K562 (cell line): ENCODE results near the gene TRMT2A. TPM values are rescaled to one million over a fixed set of nuclear protein-coding genes. Genes with fewer than 3 reads are reported as not detected.

Experiments used
- JUNB ChIP-seq: fragments of 450-650 bp; formaldehyde crosslinking; conservative IDR thresholded peaks from 2 replicates; pipeline ENCODE4 v1.4.0; 2020; ENCODE audit warnings: mild to moderate bottlenecking
- PYGO2 ChIP-seq: fragments of 450-650 bp; IDR thresholded peaks from 2 replicates; pipeline ENCODE4 v1.6.1; 2016; ENCODE audit warnings: mild to moderate bottlenecking, missing genetic modification characterization, moderate library complexity, missing compliant biosample characterization
- SREBF2 ChIP-seq: sonication (generic); formaldehyde crosslinking; IDR thresholded peaks from 2 replicates; pipeline ENCODE4 v1.4.0; 2020; ENCODE audit warnings: mild to moderate bottlenecking, missing genetic modification reagents
- ZBTB17 ChIP-seq: fragments of 450-650 bp; formaldehyde crosslinking; IDR thresholded peaks from 2 replicates; pipeline ENCODE4 v1.4.0; 2020; ENCODE audit warnings: mild to moderate bottlenecking
- ZNF76 ChIP-seq: fragments of 250-450 bp; sonication (Bioruptor Pico); IDR thresholded peaks from 2 replicates; pipeline ENCODE4 v1.4.0; 2020; ENCODE audit warnings: mild to moderate bottlenecking, moderate library complexity, borderline replicate concordance
- ZNF780A ChIP-seq: fragments of 250-450 bp; sonication (Bioruptor Pico); IDR thresholded peaks from 2 replicates; pipeline ENCODE4 v1.5.0; 2021; ENCODE audit warnings: mild to moderate bottlenecking
- polyA plus RNA-seq, 8 experiments: library from polyadenylated mRNA; depleted of rRNA in 4 of 8; stranded (reverse) in 5 of 8; unstranded in 3 of 8; fragments of >200 nt; fragmentation: Nextera tagmentation in 2 of 8; fragmentation: Illumina TruSeq in 1 of 8; extraction: Ambion mirVana in 2 of 8; extraction: Trizol in 1 of 8; gene quantifications; 2 replicates each; pipeline versions ENCODE4 v1.2.1 to v1.2.3, GENCODE V29; 2011 to 2014; ENCODE audit warnings: inconsistent platforms in 1 of 8, missing spikeins in 1 of 8
- total RNA-seq, 7 experiments: library from RNA; depleted of rRNA in 6 of 7; stranded (reverse); fragments of >200 nt in 6 of 7; fragmentation: Illumina TruSeq in 2 of 7; extraction: Trizol in 2 of 7; gene quantifications; 2 replicates each; pipeline versions ENCODE4 v1.2.1 to v1.2.3, GENCODE V29; 2011 to 2021; ENCODE audit warnings: low replicate concordance in 1 of 7
- TF ChIP-seq, protein P1 (sequence below): sonication (generic); formaldehyde crosslinking; IDR thresholded peaks from 2 replicates; pipeline ENCODE4 v1.8.1; 2023; ENCODE audit warnings: missing genetic modification reagents, mild to moderate bottlenecking, borderline replicate concordance
- TF ChIP-seq, protein P2 (sequence below): sonication (generic); formaldehyde crosslinking; IDR thresholded peaks from 2 replicates; pipeline ENCODE4 v1.8.1; 2022; ENCODE audit warnings: missing genetic modification reagents
- TF ChIP-seq, protein P3 (sequence below): fragments of 250-450 bp; sonication (Bioruptor Pico); IDR thresholded peaks from 2 replicates; pipeline ENCODE4 v1.8.0; 2021; ENCODE audit warnings: borderline replicate concordance, mild to moderate bottlenecking, moderate library complexity; ENCODE audit not compliant: poor library complexity, severe bottlenecking
- TF ChIP-seq, protein P4 (sequence below): IDR thresholded peaks from 3 replicates; pipeline ENCODE4 v1.6.1; 2011; ENCODE audit warnings: borderline replicate concordance, mild to moderate bottlenecking, moderate library complexity; ENCODE audit not compliant: insufficient read length; ENCODE audit errors: extremely low read depth
- TF ChIP-seq, protein P5 (sequence below): sonication (generic); formaldehyde crosslinking; IDR thresholded peaks from 2 replicates; pipeline ENCODE4 v1.9.0; 2022; ENCODE audit warnings: mild to moderate bottlenecking, missing genetic modification reagents
- TF ChIP-seq, protein P6 (sequence below): conservative IDR thresholded peaks from 2 replicates; pipeline ENCODE4 v1.6.1; 2011; ENCODE audit warnings: low read depth, mild to moderate bottlenecking, low read length; ENCODE audit not compliant: control insufficient read depth

TRMT2A gene
- total and polyA plus RNA-seq, 9 of the 15 experiments (the other 6 are each of a cell fraction or from before 2014, with no cell fraction given) = 1.6 to 265 (median 140) TPM

DNA sequence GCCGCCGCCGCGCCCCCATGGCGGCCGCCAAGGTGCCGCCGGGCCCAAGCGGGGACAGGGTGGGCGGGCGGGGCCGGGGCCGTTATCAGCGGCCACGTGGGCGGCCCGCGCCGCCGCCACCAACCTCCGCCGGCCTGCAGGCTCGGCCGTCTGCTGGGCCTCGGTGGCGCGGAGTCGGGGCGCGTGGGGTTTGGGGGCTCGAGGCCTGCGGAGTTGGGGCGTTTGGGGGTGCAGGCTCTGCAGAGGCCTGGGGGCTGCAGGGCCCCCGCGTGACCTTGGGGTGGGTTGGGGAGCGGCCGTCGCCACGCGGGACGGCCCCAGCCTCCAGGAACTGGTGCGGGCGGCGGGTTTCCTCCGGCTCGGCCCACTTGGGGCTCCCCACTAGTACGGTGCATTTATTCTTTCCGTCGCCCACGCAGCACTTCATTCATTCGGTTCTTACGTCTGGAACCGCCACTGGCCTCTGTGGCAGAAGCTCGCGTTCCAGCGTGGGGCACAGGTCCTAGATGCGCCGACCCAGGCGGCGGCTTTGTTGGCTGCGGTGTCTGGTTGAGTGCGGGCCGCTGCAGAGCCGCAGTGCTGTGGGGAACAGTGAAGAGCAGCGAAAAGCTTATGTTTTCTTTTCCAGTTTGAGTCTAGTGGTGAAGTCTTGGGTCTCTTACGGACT lies 740 bp upstream of the TRMT2A start (continued):
- TF ChIP-seq, protein P1, sequence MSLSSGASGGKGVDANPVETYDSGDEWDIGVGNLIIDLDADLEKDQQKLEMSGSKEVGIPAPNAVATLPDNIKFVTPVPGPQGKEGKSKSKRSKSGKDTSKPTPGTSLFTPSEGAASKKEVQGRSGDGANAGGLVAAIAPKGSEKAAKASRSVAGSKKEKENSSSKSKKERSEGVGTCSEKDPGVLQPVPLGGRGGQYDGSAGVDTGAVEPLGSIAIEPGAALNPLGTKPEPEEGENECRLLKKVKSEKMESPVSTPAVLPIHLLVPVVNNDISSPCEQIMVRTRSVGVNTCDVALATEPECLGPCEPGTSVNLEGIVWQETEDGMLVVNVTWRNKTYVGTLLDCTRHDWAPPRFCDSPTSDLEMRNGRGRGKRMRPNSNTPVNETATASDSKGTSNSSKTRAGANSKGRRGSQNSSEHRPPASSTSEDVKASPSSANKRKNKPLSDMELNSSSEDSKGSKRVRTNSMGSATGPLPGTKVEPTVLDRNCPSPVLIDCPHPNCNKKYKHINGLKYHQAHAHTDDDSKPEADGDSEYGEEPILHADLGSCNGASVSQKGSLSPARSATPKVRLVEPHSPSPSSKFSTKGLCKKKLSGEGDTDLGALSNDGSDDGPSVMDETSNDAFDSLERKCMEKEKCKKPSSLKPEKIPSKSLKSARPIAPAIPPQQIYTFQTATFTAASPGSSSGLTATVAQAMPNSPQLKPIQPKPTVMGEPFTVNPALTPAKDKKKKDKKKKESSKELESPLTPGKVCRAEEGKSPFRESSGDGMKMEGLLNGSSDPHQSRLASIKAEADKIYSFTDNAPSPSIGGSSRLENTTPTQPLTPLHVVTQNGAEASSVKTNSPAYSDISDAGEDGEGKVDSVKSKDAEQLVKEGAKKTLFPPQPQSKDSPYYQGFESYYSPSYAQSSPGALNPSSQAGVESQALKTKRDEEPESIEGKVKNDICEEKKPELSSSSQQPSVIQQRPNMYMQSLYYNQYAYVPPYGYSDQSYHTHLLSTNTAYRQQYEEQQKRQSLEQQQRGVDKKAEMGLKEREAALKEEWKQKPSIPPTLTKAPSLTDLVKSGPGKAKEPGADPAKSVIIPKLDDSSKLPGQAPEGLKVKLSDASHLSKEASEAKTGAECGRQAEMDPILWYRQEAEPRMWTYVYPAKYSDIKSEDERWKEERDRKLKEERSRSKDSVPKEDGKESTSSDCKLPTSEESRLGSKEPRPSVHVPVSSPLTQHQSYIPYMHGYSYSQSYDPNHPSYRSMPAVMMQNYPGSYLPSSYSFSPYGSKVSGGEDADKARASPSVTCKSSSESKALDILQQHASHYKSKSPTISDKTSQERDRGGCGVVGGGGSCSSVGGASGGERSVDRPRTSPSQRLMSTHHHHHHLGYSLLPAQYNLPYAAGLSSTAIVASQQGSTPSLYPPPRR (CRISPR knock-in tag) = no peak
- peak; percentile 61 for TF ChIP-seq ZBTB17 (CRISPR knock-in tag)
- TF ChIP-seq, protein P2, sequence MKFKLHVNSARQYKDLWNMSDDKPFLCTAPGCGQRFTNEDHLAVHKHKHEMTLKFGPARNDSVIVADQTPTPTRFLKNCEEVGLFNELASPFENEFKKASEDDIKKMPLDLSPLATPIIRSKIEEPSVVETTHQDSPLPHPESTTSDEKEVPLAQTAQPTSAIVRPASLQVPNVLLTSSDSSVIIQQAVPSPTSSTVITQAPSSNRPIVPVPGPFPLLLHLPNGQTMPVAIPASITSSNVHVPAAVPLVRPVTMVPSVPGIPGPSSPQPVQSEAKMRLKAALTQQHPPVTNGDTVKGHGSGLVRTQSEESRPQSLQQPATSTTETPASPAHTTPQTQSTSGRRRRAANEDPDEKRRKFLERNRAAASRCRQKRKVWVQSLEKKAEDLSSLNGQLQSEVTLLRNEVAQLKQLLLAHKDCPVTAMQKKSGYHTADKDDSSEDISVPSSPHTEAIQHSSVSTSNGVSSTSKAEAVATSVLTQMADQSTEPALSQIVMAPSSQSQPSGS (CRISPR knock-in tag) = no peak
- TF ChIP-seq, protein P3, sequence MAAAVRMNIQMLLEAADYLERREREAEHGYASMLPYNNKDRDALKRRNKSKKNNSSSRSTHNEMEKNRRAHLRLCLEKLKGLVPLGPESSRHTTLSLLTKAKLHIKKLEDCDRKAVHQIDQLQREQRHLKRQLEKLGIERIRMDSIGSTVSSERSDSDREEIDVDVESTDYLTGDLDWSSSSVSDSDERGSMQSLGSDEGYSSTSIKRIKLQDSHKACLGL (CRISPR knock-in tag) = peak; percentile 90
- no peak for TF ChIP-seq ZNF780A
- TF ChIP-seq PYGO2 = no peak
- TF ChIP-seq SREBF2 (CRISPR knock-in tag) = no peak
- TF ChIP-seq JUNB (CRISPR knock-in tag) = no peak
- TF ChIP-seq, protein P4, sequence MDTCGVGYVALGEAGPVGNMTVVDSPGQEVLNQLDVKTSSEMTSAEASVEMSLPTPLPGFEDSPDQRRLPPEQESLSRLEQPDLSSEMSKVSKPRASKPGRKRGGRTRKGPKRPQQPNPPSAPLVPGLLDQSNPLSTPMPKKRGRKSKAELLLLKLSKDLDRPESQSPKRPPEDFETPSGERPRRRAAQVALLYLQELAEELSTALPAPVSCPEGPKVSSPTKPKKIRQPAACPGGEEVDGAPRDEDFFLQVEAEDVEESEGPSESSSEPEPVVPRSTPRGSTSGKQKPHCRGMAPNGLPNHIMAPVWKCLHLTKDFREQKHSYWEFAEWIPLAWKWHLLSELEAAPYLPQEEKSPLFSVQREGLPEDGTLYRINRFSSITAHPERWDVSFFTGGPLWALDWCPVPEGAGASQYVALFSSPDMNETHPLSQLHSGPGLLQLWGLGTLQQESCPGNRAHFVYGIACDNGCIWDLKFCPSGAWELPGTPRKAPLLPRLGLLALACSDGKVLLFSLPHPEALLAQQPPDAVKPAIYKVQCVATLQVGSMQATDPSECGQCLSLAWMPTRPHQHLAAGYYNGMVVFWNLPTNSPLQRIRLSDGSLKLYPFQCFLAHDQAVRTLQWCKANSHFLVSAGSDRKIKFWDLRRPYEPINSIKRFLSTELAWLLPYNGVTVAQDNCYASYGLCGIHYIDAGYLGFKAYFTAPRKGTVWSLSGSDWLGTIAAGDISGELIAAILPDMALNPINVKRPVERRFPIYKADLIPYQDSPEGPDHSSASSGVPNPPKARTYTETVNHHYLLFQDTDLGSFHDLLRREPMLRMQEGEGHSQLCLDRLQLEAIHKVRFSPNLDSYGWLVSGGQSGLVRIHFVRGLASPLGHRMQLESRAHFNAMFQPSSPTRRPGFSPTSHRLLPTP = no peak
- peak; percentile 68 for TF ChIP-seq ZNF76 (CRISPR knock-in tag)
- TF ChIP-seq, protein P5, sequence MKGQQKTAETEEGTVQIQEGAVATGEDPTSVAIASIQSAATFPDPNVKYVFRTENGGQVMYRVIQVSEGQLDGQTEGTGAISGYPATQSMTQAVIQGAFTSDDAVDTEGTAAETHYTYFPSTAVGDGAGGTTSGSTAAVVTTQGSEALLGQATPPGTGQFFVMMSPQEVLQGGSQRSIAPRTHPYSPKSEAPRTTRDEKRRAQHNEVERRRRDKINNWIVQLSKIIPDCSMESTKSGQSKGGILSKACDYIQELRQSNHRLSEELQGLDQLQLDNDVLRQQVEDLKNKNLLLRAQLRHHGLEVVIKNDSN (CRISPR knock-in tag) = no peak
- TF ChIP-seq, protein P6, sequence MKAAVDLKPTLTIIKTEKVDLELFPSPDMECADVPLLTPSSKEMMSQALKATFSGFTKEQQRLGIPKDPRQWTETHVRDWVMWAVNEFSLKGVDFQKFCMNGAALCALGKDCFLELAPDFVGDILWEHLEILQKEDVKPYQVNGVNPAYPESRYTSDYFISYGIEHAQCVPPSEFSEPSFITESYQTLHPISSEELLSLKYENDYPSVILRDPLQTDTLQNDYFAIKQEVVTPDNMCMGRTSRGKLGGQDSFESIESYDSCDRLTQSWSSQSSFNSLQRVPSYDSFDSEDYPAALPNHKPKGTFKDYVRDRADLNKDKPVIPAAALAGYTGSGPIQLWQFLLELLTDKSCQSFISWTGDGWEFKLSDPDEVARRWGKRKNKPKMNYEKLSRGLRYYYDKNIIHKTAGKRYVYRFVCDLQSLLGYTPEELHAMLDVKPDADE = no peak
